K562 (cell line): ENCODE data around the gene PITPNC1. TPM values are rescaled to one million over a fixed set of nuclear protein-coding genes. Genes with fewer than 3 reads are reported as not detected.

Source experiments
- MYNN ChIP-seq, 2 experiments: sonication (generic); formaldehyde crosslinking in 1 of 2; IDR thresholded peaks; 2 replicates each; pipeline versions ENCODE4 v1.5.0 to v1.6.1; 2016 to 2020; ENCODE audit warnings: antibody characterized with exemption in 1 of 2, missing genetic modification reagents in 1 of 2
- polyA plus RNA-seq, 8 experiments: library from polyadenylated mRNA; depleted of rRNA in 4 of 8; stranded (reverse) in 5 of 8; unstranded in 3 of 8; fragments of >200 nt; fragmentation: Nextera tagmentation in 2 of 8; fragmentation: Illumina TruSeq in 1 of 8; extraction: Ambion mirVana in 2 of 8; extraction: Trizol in 1 of 8; gene quantifications; 2 replicates each; pipeline versions ENCODE4 v1.2.1 to v1.2.3, GENCODE V29; 2011 to 2014; ENCODE audit warnings: inconsistent platforms in 1 of 8, missing spikeins in 1 of 8
- total RNA-seq, 7 experiments: library from RNA; depleted of rRNA in 6 of 7; stranded (reverse); fragments of >200 nt in 6 of 7; fragmentation: Illumina TruSeq in 2 of 7; extraction: Trizol in 2 of 7; gene quantifications; 2 replicates each; pipeline versions ENCODE4 v1.2.1 to v1.2.3, GENCODE V29; 2011 to 2021; ENCODE audit warnings: low replicate concordance in 1 of 7
- TF ChIP-seq, protein P1 (sequence below), 2 experiments: fragments of 450-650 bp; formaldehyde crosslinking in 1 of 2; IDR thresholded peaks; 2 replicates each; pipeline versions ENCODE4 v1.4.0 to v1.6.1; 2014 to 2020; ENCODE audit warnings: mild to moderate bottlenecking in 2 of 2, borderline replicate concordance in 1 of 2, low read depth in 1 of 2
- TF ChIP-seq, protein P2 (sequence below), 2 experiments: fragments of 450-650 bp; IDR thresholded peaks; 2 replicates each; pipeline ENCODE4 v1.6.1; 2016

PITPNC1 gene
- total and polyA plus RNA-seq, 9 of the 15 experiments (the other 6 are each of a cell fraction or from before 2014, with no cell fraction given), result 0.11 to 1.1 (median 0.65) TPM

DNA sequence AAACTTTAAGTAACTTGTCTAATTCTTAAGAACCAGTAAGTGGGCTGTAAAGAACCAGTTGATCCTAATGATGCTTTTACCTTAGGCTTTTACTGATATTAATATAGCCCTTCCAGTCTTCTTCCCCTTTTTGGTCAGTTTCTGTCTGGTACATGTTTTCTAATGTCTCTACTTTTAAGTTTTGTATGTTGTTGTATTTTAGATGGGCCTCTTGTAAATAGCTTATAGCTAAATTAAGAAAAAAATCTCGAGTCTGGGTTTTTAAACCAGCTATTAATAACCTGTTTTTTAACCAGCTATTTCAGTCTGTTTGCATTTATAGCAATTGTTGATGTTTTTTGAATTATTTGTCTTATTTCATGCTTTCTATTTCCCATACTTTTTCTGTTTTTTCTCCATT lies 79.0 kb downstream of the PITPNC1 start (continued):
- TF ChIP-seq MYNN (IDR thresholded peaks at IDR 0.05) (no peak), MYNN (CRISPR knock-in tag; IDR thresholded peaks at IDR 0.05) (no peak)
- TF ChIP-seq, protein P1, sequence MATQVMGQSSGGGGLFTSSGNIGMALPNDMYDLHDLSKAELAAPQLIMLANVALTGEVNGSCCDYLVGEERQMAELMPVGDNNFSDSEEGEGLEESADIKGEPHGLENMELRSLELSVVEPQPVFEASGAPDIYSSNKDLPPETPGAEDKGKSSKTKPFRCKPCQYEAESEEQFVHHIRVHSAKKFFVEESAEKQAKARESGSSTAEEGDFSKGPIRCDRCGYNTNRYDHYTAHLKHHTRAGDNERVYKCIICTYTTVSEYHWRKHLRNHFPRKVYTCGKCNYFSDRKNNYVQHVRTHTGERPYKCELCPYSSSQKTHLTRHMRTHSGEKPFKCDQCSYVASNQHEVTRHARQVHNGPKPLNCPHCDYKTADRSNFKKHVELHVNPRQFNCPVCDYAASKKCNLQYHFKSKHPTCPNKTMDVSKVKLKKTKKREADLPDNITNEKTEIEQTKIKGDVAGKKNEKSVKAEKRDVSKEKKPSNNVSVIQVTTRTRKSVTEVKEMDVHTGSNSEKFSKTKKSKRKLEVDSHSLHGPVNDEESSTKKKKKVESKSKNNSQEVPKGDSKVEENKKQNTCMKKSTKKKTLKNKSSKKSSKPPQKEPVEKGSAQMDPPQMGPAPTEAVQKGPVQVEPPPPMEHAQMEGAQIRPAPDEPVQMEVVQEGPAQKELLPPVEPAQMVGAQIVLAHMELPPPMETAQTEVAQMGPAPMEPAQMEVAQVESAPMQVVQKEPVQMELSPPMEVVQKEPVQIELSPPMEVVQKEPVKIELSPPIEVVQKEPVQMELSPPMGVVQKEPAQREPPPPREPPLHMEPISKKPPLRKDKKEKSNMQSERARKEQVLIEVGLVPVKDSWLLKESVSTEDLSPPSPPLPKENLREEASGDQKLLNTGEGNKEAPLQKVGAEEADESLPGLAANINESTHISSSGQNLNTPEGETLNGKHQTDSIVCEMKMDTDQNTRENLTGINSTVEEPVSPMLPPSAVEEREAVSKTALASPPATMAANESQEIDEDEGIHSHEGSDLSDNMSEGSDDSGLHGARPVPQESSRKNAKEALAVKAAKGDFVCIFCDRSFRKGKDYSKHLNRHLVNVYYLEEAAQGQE (IDR thresholded peaks at IDR 0.05; ENCODE audit: borderline replicate concordance), result no peak
- TF ChIP-seq, protein P1 (CRISPR knock-in tag; IDR thresholded peaks at IDR 0.05; ENCODE audit: low read depth), result no peak
- TF ChIP-seq, protein P2, sequence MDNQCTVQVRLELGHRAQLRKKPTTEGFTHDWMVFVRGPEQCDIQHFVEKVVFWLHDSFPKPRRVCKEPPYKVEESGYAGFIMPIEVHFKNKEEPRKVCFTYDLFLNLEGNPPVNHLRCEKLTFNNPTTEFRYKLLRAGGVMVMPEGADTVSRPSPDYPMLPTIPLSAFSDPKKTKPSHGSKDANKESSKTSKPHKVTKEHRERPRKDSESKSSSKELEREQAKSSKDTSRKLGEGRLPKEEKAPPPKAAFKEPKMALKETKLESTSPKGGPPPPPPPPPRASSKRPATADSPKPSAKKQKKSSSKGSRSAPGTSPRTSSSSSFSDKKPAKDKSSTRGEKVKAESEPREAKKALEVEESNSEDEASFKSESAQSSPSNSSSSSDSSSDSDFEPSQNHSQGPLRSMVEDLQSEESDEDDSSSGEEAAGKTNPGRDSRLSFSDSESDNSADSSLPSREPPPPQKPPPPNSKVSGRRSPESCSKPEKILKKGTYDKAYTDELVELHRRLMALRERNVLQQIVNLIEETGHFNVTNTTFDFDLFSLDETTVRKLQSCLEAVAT (IDR thresholded peaks at IDR 0.05), result no peak
